ENCODE data around the gene TUBA4B.
A peak's percentile ranks its signal among the peaks of the same experiment; 100 is the strongest.
"Not testable (repeated sequence)": the region's sequence is repeated elsewhere in the genome, so short reads cannot be mapped to it uniquely, and the experiment has no call there.

Gene TUBA4B

GRCh38 chr2:219302412-219302968 is 49.4 kb downstream of the TUBA4B start:
- Histone ChIP-seq H3K27me3 (no peaks in the 10 kb centered on the region), H3K36me3 (peaks cover 9% of the 10 kb centered on the region), H3K9me3 (no peaks in the 10 kb centered on the region), H3K4me3 (ENCODE audit: low read depth, low read length) (no peak overlapping the region), H3K4me1 (no peaks in the 10 kb centered on the region; the same call in 1 of the 2 replicates)
- TF ChIP-seq, protein P1, sequence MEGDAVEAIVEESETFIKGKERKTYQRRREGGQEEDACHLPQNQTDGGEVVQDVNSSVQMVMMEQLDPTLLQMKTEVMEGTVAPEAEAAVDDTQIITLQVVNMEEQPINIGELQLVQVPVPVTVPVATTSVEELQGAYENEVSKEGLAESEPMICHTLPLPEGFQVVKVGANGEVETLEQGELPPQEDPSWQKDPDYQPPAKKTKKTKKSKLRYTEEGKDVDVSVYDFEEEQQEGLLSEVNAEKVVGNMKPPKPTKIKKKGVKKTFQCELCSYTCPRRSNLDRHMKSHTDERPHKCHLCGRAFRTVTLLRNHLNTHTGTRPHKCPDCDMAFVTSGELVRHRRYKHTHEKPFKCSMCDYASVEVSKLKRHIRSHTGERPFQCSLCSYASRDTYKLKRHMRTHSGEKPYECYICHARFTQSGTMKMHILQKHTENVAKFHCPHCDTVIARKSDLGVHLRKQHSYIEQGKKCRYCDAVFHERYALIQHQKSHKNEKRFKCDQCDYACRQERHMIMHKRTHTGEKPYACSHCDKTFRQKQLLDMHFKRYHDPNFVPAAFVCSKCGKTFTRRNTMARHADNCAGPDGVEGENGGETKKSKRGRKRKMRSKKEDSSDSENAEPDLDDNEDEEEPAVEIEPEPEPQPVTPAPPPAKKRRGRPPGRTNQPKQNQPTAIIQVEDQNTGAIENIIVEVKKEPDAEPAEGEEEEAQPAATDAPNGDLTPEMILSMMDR (IDR thresholded peaks at IDR 0.05; ENCODE audit: low read depth, low read length) = no peak
- DNase-seq = no peak

DNA sequence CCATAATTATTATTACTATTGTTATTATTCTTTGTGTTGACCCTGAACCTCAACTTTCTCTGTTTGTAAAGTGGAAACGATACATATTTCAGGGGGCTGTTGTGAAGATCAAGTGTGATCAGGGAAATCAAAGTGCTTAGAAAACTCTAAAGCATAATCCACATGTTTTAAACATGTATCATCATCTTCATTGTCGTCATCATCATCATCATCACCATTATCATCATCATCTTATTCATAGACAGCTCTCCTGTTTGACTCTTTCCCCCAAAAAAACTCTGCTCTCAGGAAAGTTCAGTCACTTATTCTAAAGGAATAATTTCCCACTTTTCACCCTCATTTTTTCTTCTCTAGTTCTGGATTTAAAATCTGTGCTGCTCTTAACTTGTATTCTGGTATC is 51.2 kb downstream of the TUBA4B start:
- TF ChIP-seq, protein P1 (IDR thresholded peaks at IDR 0.05; ENCODE audit: low read depth, low read length) = no peak
- Histone ChIP-seq H3K9me3 (no peaks in the 10 kb centered on the region), H3K4me3 (ENCODE audit: low read depth, low read length) (no peak overlapping the region), H3K4me1 (no peaks in the 10 kb centered on the region; the same call in 1 of the 2 replicates), H3K27me3 (no peaks in the 10 kb centered on the region), H3K36me3 (peaks cover 9% of the 10 kb centered on the region)
- DNase-seq = no peak

GRCh38 chr2:219306047-219306446 is 53.0 kb downstream of the TUBA4B start:
- Histone ChIP-seq H3K9me3 (no peaks in the 10 kb centered on the region), H3K4me3 (ENCODE audit: low read depth, low read length) (no peak overlapping the region), H3K4me1 (no peaks in the 10 kb centered on the region; the same call in 1 of the 2 replicates), H3K27me3 (no peaks in the 10 kb centered on the region), H3K36me3 (peaks cover 9% of the 10 kb centered on the region)
- DNase-seq = no peak
- TF ChIP-seq, protein P1 (IDR thresholded peaks at IDR 0.05; ENCODE audit: low read depth, low read length) = no peak

DNA sequence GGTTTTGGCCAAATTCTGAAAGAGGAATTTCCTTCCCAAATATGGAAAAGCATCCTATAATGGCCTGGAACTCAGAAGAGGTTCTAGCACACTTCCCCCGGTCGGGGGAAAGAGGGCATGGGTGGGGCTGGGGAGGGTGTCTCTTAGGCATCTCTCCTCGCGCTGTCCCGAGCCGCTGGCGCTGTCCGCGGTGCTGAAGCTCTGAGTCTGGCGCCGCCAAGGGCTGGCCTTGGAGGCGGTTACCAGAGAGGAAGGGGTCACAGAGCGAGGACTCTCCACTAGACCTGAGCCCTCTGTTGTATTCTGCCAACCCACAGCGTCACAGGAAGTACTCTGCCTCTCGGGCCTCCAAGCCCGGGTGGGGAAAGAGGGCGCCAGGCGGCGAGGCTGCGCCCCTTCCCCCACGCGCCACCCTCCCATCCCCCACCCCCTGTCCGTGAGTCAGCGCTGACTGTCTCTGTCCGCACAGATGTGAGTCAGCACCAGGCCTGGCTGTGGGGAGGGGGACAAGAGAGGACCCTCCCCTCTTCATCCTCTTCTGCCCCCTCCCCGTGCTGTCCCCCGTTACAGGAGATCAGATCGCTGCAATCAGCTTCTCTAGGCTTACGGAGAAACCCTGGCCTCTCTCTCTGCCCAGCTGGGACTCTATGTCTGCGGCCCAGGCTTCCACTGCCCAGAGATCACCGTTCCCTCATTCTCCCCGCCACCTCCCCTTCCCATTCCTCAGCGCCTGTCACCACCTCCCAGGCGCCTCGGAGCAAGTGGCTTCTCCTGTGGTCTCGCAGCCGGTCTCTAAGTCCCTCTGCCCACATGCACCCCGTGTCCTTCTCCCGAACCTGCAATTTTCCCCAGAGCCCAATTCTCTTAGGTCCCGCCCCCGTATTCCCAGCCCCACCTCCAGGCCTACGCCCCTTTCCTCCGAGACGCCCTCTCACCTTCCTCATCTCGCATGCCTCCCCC is 55.4 kb downstream of the TUBA4B start:
- H3K9me3 ChIP-seq = no peaks in the 10 kb centered on the region
- peaks cover 2% of the 10 kb centered on the region for H3K36me3 ChIP-seq
- no peaks in the 10 kb centered on the region for H3K27me3 ChIP-seq
- TF ChIP-seq, protein P1 (IDR thresholded peaks at IDR 0.05; ENCODE audit: low read depth, low read length) = 0 out of 2 replicates have a peak, but pooled peaks have one; percentile 5
- peak; percentile 81 for DNase-seq
- H3K4me3 ChIP-seq (ENCODE audit: low read depth, low read length) = peak overlapping the region; percentile 85
- H3K4me1 ChIP-seq = no peaks in the 10 kb centered on the region; the same call in 1 of the 2 replicates

GRCh38 chr2:219309278-219309677 is 56.2 kb downstream of the TUBA4B start, which contains the start of gene PTPRN:
TSS of gene PTPRN (minus strand) at chr2:219309401. CDS start at chr2:219309332, 69 bp downstream.
- TF ChIP-seq, protein P1 (IDR thresholded peaks at IDR 0.05; ENCODE audit: low read depth, low read length) = no peak
- peaks cover 2% of the 10 kb centered on the region for H3K36me3 ChIP-seq
- no peaks in the 10 kb centered on the region for H3K27me3 ChIP-seq
- no peaks in the 10 kb centered on the region; the same call in 1 of the 2 replicates for H3K4me1 ChIP-seq
- H3K9me3 ChIP-seq = no peaks in the 10 kb centered on the region
- H3K4me3 ChIP-seq (ENCODE audit: low read depth, low read length) = peak within 1 kb of the TSS; percentile 85
- peak; percentile 94 for DNase-seq

DNA sequence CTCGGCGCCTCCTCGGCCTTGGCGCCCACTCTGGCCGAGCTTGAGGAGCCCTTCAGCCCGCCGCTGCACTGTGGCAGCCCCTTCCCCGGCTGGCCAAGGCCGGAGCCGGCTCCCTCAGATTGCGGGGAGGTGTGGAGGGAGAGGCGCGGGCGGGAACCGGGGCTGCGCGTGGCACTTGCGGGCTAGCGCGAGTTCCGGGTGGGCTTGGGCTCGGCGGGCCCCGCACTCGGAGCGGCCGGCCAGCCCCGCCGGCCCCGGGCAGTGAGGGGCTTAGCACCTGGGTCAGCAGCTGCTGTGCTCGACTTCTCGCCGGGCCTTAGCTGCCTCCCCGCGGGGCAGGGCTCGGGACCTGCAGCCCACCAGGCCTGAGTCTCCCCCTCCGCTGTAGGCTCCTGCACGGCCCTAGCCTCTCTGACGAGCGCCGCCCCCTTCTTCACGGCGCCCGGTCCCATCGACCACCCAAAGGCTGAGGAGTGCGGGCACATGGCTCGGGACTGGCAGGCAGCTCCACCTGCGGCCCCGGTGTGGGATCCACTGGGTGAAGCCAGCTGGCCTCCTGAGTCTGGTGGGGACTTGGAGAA is 59.7 kb downstream of the TUBA4B start:
- not testable (repeated sequence) for H3K4me3 ChIP-seq (ENCODE audit: low read depth, low read length); H3K36me3 ChIP-seq; H3K9me3 ChIP-seq; H3K27me3 ChIP-seq; H3K4me1 ChIP-seq; DNase-seq
